ENCODE data around the gene FOXC1.

DNA sequence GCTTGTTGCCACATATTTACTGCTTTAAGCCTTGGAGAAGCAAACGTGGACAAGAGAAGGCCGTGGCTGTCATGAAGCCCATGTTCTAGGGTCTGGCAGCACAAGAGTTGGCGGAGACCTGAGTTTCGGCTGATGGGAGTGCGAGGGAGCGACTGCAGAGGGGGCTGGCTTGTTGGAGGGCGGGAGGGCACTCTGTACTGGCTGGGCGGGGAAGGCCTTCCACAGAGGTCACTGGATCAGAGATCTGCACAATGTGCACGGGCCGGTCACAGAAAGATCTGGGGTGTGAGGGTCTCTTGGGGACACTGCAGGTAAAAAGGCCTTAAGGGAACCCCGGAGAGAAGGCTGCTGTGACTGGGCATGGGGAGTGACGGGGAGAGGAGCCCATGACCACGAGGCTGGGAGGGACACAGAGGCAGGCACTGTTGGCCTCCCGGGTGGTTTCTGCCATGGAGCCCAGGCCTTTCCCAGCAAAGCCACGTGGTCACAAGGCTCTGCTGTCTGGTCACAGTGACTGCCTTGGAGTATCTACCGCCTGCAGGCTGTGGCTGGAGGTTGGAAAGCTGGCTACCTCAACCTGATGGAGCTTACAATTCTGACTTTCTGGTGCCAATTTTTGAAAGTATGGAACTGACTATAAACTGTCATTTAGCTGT is 23.8 kb downstream of the FOXC1 start:
- TF ChIP-seq, protein P1, sequence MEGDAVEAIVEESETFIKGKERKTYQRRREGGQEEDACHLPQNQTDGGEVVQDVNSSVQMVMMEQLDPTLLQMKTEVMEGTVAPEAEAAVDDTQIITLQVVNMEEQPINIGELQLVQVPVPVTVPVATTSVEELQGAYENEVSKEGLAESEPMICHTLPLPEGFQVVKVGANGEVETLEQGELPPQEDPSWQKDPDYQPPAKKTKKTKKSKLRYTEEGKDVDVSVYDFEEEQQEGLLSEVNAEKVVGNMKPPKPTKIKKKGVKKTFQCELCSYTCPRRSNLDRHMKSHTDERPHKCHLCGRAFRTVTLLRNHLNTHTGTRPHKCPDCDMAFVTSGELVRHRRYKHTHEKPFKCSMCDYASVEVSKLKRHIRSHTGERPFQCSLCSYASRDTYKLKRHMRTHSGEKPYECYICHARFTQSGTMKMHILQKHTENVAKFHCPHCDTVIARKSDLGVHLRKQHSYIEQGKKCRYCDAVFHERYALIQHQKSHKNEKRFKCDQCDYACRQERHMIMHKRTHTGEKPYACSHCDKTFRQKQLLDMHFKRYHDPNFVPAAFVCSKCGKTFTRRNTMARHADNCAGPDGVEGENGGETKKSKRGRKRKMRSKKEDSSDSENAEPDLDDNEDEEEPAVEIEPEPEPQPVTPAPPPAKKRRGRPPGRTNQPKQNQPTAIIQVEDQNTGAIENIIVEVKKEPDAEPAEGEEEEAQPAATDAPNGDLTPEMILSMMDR (IDR thresholded peaks at IDR 0.05 in 2 of 3, conservative IDR thresholded peaks at IDR 0.05 in 1 of 3; ENCODE audit: borderline replicate concordance in 1 of 3, insufficient read depth in 1 of 3, low read depth in 2 of 3, low read length in 2 of 3), result no peak
- TF ChIP-seq POLR2AphosphoS5 (IDR thresholded peaks at IDR 0.05; ENCODE audit: low read depth, low read length), result no peak
- TF ChIP-seq POLR2A (IDR thresholded peaks at IDR 0.05; ENCODE audit: borderline replicate concordance, extremely low read depth, insufficient read depth, insufficient read length), result no peak
- no peak for TF ChIP-seq SRF (IDR thresholded peaks at IDR 0.05; ENCODE audit: low read depth)

Data from HCT116 (cell line).